Cardiac ventricle fibroblast (primary cell): ENCODE measurements around the gene DNAJB2. TPM values are rescaled to one million over a fixed set of nuclear protein-coding genes. Genes with fewer than 3 reads are reported as not detected.

Experiments used
- total RNA-seq: library from RNA; depleted of rRNA; stranded (reverse); fragments of >200 nt; gene quantifications from 2 replicates; pipeline ENCODE4 v1.2.3, GENCODE V29; 2015

DNAJB2 gene
- total RNA-seq: 33.6 and 35.5 TPM in 2 replicates

DNA sequence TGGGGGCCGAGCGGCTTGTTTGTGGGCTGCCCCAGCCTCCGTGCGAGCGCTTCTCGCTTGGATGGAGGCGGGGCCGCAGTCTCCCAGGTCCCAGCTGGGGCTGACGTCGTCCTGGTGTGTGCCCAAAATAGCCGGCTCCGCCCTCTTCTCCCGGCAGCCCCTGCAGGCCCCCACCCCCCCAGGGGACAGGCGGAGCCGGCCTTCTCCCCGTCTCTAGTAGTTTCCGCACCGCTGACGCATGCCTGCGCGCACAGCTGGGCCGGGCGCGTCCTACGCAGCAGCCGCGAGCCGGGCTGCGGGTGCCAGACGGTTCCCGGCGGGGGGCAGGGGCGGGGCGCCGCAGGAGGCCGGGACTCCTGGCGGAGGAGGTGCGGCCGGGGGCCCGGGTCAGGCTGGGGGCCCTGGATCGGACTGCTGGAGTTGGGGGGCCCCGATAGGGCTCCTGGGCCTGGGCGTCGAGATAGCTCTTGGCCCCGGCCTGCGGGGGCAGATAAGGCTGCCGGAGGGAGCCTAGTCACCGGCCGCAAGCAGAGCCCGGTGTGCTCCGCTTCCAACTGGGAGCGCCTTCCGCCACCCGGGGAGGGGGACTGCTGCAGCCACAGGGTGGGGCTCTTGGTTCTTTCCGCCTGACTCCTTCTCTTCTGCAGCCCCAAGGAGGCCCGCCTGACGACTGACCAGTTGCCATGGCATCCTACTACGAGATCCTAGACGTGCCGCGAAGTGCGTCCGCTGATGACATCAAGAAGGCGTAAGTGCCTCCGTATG, at the start of gene DNAJB2:
Gene DNAJB2, plus strand, starts transcription at position 216 of the 765 bp plus-strand sequence. Its CDS starts 468 bp downstream, at position 684.

GRCh38 chr2:219245148-219245898, 33.8 kb upstream of the DNAJB2 start, which contains the start of the genes GLB1L and STK16:
GLB1L (minus strand) TSS chr2:219245444; CDS start chr2:219243573, 1,871 bp downstream.
STK16 (plus strand) TSS chr2:219245479; CDS start chr2:219246000, 521 bp downstream.

GRCh38 chr2:219252900-219253752, 26.0 kb upstream of the DNAJB2 start, which contains the start of gene TUBA4B:
TUBA4B (plus strand) TSS chr2:219253243; CDS start chr2:219253408, 165 bp downstream.

DNA sequence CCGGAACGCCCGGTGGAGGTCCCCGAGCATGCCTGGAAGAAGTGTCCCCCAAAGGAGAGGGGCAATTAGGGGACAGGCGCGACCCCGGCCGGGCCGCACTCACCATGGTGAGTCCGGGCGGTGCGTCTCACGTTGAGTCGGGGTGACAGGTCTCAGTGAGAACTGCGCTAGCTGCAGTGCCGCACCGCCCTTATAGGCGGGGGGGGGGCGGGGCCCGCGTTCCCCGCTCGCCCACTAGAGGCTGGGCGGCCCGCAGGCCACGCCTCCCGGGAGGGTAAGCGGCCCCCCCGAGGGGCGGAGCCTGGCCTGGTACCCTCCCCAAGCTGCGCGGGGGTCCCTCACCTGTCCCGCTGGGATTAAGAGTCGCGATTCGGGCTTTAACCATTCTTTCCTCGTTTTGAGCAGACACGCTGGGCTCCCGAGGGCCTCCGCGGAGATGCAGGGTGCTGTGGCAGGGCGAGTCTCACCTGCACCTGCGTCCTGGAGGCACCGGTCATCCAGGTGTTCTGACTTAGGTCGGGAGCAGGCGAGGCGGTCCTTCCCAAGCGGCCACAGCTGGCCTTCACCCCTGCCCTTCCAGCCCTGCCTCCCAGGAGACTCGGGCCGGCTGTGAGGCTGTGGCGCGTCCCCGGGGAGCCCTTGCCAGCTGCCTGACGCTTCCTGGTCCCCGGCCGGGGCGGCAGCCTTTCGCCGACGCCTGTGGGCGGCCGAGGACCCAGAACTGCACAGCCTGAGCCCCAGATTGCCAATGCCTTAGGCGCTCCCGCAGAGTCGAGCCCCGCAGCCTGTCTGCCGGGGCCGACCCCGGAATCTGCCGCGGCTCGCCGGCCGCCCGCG, 25.2 kb upstream of the DNAJB2 start, which contains the start of gene TUBA4A:
Gene TUBA4A, minus strand, starts transcription at position 166 of the 837 bp plus-strand sequence. Its CDS starts 60 bp downstream, at position 106.

DNA sequence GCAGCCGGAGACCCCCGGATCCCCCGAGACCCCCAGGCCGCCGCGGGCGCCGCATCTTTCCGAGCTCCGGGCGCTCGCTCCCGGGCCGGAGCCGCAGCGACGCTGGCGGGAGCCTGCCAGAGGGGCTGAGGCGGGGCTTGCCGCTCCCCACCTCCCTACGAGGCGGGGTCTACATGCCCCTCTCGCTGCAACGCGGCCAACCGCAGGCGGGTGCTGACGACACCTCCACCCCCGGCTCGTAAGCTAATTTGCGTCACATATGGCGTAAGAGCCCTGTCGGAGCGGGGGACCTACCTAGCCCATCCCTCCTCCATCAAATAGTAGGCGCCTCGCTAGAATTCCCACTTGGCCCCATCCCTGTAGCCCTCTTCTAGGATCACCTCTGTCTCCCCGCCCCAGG, 30.1 kb downstream of the DNAJB2 start, which contains the start of gene PTPRN:
Gene PTPRN, minus strand, starts transcription at position 124 of the 400 bp plus-strand sequence. Its CDS starts 69 bp downstream, at position 55.

GRCh38 chr2:219332542-219332941, 53.4 kb downstream of the DNAJB2 start, which contains the start of gene RESP18:
RESP18 (minus strand) TSS chr2:219332744.

Other genes starting within 250 kb of the DNAJB2 start
- gene CFAP65, start 237.8 kb upstream of the DNAJB2 start, total RNA-seq: 0.34 TPM in 1 of 2 replicates, not detected in the other
- gene IHH, start 218.4 kb upstream of the DNAJB2 start, total RNA-seq: not detected in 2 replicates
- 13.4 and 15.8 TPM in 2 replicates for gene NHEJ1, start 118.6 kb upstream of the DNAJB2 start, total RNA-seq
- 0.25 and 0.44 TPM in 2 replicates for gene SLC23A3, start 109.3 kb upstream of the DNAJB2 start, total RNA-seq
- gene CNPPD1, start 102.4 kb upstream of the DNAJB2 start, total RNA-seq: 20.8 and 32.6 TPM in 2 replicates
- gene RETREG2, start 101.1 kb upstream of the DNAJB2 start, total RNA-seq: 43.9 and 47.7 TPM in 2 replicates
- 16.8 and 34.2 TPM in 2 replicates for gene ZFAND2B, start 72.6 kb upstream of the DNAJB2 start, total RNA-seq
- gene ABCB6, start 60.4 kb upstream of the DNAJB2 start, total RNA-seq: 28.4 and 29.5 TPM in 2 replicates
- gene ATG9A, start 49.7 kb upstream of the DNAJB2 start, total RNA-seq: 70.1 and 72.7 TPM in 2 replicates
- gene ANKZF1, start 49.6 kb upstream of the DNAJB2 start, total RNA-seq: 24.7 and 30.6 TPM in 2 replicates
- 7.0 and 12.2 TPM in 2 replicates for gene GLB1L, start 33.9 kb upstream of the DNAJB2 start, total RNA-seq
- gene STK16, start 33.9 kb upstream of the DNAJB2 start, total RNA-seq: 16.2 and 20.2 TPM in 2 replicates
- gene TUBA4B, start 26.1 kb upstream of the DNAJB2 start, total RNA-seq: not detected in 2 replicates
- 13.4 and 26.5 TPM in 2 replicates for gene TUBA4A, start 25.4 kb upstream of the DNAJB2 start, total RNA-seq
- gene PTPRN, start 30.0 kb downstream of the DNAJB2 start, total RNA-seq: 1.6 and 4.1 TPM in 2 replicates
- not detected in 2 replicates for gene RESP18, start 53.4 kb downstream of the DNAJB2 start, total RNA-seq
- 61.1 and 86.0 TPM in 2 replicates for gene DNPEP, start 108.5 kb downstream of the DNAJB2 start, total RNA-seq
- gene DES, start 139.0 kb downstream of the DNAJB2 start, total RNA-seq: 3.2 and 7.0 TPM in 2 replicates
- 8.5 and 10.5 TPM in 2 replicates for gene SPEG, start 155.5 kb downstream of the DNAJB2 start, total RNA-seq
- gene GMPPA, start 219.5 kb downstream of the DNAJB2 start, total RNA-seq: 48.2 and 52.9 TPM in 2 replicates
- not detected in 2 replicates for gene ASIC4, start 235.1 kb downstream of the DNAJB2 start, total RNA-seq